DMS 273 (cell line): ENCODE data around the gene SLC26A9.
"Not testable (repeated sequence)": the region's sequence is repeated elsewhere in the genome, so short reads cannot be mapped to it uniquely, and the experiment has no call there.

ENCODE experiments used
- DNase-seq: peaks from one replicate; lab custom pipeline; 2025; ENCODE audit not compliant: unreplicated experiment; lab: John Stamatoyannopoulos, UW

The SLC26A9 gene

GRCh38 chr1:205927247-205927646 lies 16.0 kb downstream of the SLC26A9 start:
- DNase-seq, result no peak

GRCh38 chr1:205926636-205927035 lies 16.6 kb downstream of the SLC26A9 start:
- DNase-seq, result no peak

DNA sequence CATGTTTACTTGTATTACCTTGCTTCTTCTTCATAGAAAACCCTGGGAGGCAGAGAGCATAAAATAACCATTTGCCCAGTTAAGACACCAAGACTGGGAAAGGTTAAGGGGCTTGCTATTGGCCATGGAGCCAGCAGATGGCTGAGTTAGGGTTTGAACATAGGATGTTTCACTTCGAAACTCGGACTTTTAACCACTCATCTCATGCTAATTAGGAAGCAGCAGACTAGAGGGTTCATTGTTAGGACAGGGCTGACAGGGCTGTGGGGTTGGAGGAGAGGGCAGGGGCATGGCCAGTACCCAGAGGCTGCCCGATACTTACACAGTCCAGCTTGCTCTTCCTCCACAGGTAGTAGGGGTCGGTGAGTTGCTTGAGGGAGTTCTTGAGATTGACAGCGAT lies 17.0 kb downstream of the SLC26A9 start:
- no peak for DNase-seq

DNA sequence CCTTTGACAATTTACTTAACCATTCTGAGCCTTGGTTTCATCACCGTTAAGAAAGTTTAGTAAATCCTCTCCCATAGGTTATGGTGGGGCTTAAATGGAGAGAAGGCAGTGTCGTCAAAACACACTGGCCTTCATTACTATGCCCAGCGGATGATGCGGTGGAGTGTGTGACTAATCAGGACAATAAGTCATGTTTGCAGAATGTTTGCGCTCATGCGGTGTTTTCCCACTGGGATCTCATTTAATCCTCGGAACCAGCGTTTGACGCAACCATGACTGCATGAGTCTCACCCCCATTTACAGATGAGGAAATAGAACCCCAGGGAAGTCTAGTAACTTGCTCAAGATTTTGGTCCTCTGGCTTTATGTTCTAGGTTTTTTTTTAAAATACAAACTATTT lies 17.5 kb downstream of the SLC26A9 start:
- DNase-seq, result no peak

GRCh38 chr1:205924460-205924790 lies 18.8 kb downstream of the SLC26A9 start:
- DNase-seq, result no peak

- no peak for DNase-seq
Measured at GRCh38 chr1:205923651-205924459, 19.4 kb downstream of the SLC26A9 start.

- no peak for DNase-seq
Measured at GRCh38 chr1:205922806-205923205, 20.4 kb downstream of the SLC26A9 start.

DNA sequence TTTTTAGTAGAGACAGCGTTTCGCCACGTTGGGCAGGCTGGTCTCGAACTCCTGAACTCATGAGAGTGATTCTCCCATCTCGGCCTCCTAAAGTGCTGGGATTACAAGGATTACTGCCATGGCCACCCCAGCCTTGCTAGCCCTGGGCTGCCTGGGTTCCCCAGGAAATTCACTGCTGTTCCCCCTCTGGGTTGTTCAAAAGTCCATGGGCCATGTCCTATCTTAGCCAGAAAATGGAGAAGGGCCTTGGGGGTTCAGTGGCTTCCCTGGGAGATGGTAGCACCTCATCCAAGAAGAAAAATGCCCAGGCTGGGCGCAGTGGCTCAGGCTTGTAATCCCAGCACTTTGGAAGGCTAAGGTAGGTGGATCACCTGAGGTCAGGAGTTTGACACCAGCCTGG lies 20.9 kb downstream of the SLC26A9 start:
- DNase-seq, result no peak

DNA sequence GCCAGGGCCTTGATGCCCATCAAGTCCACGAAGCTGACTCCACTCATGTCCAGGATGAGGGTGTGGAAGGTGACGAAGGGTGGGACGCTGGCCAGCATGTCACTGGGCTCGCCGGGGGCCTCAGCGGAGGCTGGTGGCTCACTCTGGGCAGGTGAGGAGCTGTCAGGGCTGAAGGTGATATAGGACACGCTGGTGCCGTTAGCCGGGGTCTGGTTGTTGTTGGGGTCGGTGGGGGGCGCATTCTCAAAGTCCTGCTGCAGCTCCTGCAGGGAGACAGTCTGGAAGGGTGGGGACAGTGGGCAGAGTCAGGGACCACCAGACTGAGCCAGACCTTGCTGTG lies 21.7 kb downstream of the SLC26A9 start:
- DNase-seq, result no peak

- DNase-seq, result no peak
Measured at GRCh38 chr1:205920861-205921569, 22.2 kb downstream of the SLC26A9 start.

GRCh38 chr1:205920159-205920558 lies 23.1 kb downstream of the SLC26A9 start:
- DNase-seq, result peak; percentile 16

DNA sequence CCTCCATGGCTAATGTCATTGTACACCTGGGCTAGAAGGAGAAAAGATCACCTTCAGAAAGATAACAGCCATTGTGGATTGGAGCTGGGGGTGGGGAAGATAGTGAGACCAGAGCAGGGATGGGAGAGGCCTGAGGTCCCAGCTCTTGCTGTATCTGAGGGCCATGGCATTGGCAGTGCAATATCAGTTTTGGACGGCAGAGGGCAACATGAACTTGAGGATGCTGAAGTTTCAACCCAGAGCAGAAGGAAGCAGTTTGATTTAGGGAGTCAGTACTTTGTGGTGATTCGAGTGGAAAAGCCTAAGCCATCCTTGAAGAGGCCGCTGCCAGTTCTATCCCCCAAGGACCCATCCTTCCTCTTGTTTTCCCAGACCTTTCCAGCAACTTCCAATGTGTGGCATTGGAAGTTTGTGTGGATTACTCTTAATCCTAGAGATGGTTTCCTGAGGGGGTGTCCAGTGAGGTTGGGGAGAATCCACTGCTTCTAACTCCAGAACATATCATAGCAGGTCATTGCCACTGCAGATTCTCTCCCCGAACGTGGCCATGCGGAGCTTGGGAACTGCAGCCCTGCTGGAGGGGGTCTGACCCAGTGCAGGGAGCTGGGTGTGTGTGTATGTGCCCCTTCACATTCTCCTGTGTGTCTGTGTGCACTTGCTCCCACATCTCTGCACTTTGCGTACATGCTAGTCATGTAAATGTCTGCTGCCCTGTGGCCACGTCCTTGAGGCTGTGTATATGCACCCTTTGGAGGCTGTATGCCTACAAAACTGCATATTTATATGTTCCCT lies 24.1 kb downstream of the SLC26A9 start:
- peak; percentile 89 for DNase-seq

DNA sequence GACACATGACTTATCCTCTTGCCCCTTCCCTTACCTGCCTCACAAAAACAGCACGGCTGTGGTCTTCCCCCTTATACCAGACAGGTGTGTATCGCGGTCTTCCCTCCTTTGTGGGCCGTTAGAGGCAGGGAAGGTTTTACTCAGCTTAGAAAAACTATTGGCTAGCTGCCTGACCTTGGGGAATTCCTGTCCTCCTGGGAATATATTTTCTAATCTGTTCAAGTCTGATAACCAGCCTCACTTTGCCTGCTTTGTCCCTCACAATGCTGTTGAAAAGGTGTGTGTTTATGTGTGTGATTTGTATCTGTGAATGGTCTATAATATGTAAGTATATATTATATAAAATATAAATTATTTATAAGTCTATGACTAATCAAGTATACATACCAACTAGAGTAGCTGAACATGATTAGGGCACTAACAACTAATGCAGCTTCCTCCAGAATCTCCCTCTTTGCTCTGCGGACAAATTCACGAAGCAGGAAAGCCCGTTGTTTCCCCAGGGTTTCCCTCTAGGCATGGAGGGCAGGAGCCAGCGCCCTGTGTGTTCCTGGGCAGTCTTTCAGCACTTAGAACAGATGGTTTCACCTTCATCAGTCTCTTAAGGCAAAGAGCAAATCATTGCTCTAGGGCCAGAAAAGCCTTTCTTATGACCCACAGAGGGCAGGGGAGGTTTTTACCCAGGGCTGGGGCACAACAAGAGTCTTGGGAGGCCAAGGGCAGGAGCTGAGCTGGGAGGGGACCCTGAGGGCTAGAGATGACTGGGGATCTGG lies 25.6 kb downstream of the SLC26A9 start:
- DNase-seq, result peak; percentile 32

- DNase-seq, result no peak
Measured at GRCh38 chr1:205916541-205916940, 26.7 kb downstream of the SLC26A9 start.

DNA sequence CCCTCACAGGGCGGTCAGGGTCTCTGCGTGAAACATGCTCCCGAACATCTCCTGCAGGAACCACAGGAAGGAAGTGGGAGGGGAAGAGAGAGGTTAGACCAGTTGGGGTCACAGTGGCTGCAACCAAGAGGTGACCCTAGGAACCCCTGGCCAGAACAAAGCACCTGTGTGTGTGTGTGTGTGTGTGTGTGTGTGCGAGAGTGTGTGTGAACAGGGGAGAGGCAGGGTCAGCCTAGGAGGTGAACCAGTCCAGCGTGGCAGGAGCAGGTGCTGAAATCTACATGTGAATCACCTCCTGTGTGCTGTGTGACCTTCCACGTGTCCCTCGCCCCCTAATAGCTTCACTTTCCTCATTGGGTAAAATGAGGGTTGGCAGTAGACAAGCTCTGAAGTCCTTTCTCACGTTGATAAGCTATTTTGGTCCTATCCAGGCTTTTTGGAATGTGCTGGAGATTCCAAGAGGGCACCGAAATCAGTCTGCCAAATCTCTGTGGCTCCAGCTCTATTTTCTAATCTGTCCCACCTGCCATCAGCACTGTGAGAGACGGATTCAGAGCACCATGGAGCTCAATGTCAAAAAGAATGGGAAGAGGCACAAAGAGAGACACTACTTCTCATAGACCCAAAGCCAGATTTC lies 27.8 kb downstream of the SLC26A9 start:
- DNase-seq, result no peak

DNA sequence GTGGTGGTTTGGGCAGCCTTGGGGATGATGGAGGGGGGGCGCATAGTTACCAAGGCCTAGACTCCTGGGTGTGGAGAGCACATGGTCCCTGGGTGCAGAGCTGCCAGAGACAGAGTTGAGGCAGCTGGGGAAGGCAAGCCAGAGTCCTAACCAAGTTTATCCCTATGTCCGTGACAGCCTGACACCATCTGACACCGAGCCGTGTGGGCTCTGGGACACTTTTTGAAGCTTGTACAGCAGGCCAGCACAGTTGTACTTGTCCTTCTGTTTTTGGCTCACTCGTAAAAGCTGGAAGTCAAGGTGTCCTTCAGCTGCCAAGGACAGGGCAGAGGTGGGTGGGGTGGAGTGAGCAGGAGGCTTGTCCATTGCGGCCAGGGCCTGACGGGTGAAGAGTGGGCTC lies 28.5 kb downstream of the SLC26A9 start:
- no peak for DNase-seq

DNA sequence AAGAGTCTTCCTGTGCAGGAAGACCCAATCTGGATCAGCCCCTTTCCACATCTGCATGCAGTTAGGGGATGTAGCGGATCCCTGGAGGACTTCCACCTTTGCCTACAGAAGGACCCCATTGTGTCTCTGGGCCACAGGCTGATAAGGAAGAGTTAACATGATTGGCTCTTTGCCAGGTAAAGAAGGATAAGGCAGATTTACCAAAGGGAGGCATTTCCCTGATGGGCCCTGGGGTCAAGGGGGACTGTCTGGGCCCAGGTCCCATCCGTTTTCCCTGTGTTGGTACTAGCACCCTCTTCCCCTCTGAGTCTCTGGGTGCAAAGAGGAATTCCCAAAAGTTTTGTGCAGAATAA lies 29.1 kb downstream of the SLC26A9 start:
- DNase-seq, result peak; percentile 36

DNA sequence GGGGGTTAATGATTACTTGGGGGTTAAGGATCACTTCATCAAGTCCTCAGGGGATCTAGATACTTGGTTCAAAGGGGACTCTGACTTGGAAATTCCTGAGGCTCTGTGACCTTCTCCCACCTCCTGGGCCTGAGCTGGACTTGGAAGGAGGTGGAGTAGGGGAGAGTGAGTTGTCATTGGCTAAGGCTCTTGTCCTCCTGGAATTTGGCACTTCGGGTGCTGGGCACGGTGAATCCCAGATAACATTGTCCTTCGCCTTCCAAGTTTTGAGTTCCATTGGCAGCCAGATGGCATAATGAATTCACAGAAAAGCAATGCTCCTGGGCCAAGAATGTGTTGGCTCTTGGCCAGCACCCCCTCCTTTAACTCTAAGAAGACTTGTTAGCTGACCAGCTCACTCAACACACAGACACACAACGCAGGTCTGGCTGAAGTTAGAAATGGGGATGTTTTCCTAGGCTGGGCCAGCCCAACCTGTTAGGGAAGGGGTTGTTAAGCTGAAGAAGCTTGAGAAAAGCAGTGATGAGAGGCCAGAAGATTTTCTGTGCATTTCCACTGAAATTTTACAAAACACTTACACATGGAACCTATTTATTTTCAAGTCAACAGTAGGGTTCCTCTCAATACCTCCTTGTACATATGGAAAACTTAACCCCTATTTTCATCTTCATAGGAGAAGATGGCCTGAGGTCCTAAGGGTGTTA lies 29.7 kb downstream of the SLC26A9 start:
- peak; percentile 92 for DNase-seq

GRCh38 chr1:205907794-205908193 lies 35.5 kb downstream of the SLC26A9 start:
- DNase-seq, result peak; percentile 51

DNA sequence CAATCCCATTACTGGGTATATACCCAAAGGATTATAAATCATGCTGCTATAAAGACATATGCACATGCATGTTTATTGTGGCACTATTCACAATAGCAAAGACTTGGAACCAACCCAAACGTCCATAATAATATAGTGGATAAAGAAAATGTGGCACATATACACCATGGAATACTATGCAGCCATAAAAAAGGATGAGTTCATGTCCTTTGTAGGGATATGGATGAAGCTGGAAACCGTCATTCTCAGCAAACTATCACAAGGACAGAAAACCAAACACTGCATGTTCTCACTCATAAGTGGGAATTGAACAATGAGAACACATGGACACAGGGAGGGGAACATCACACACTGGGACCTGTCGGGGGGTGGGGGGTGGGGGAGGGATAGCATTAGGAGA lies 38.2 kb downstream of the SLC26A9 start:
- DNase-seq, result not testable (repeated sequence)
